SH-SY5Y (cell line): ENCODE data around the gene C2CD4C.

ENCODE experiments used
- GATA2 ChIP-seq: IDR thresholded peaks from 2 replicates; pipeline ENCODE4 v1.6.1; 2011; ENCODE audit warnings: mild to moderate bottlenecking, low read depth, low read length
- GATA3 ChIP-seq: IDR thresholded peaks from 2 replicates; pipeline ENCODE4 v1.6.1; 2011; ENCODE audit warnings: low read depth, mild to moderate bottlenecking, low read length, moderate library complexity

- TF ChIP-seq GATA2 (no peak), GATA3 (no peak)
These were observed 732 bp upstream of the C2CD4C start for GRCh38 chr19:409516-410242.
